ENCODE data around the gene GNPTAB.

GNPTAB gene

GRCh38 chr12:101806265-101806664 lies 24.5 kb downstream of the GNPTAB start:
- no peak overlapping the region for H3K4me3 ChIP-seq (ENCODE audit: control insufficient read depth, low read depth, low read length)
- no peak for DNase-seq (ENCODE audit: low read depth)
- no peak for TF ChIP-seq CTCF (IDR thresholded peaks at IDR 0.05; ENCODE audit: control insufficient read depth, insufficient read depth, low read depth, low read length, missing control alignments)

GRCh38 chr12:101804409-101804808 lies 26.4 kb downstream of the GNPTAB start:
- no peak for TF ChIP-seq CTCF (IDR thresholded peaks at IDR 0.05; ENCODE audit: control insufficient read depth, insufficient read depth, low read depth, low read length, missing control alignments)
- no peak overlapping the region for H3K4me3 ChIP-seq (ENCODE audit: control insufficient read depth, low read depth, low read length)
- no peak for DNase-seq (ENCODE audit: low read depth)

- DNase-seq (ENCODE audit: low read depth) = no peak
- H3K4me3 ChIP-seq (ENCODE audit: control insufficient read depth, low read depth, low read length) = no peak overlapping the region
- TF ChIP-seq CTCF (IDR thresholded peaks at IDR 0.05; ENCODE audit: control insufficient read depth, insufficient read depth, low read depth, low read length, missing control alignments) = no peak
Observed at GRCh38 chr12:101803978-101804377, 26.8 kb downstream of the GNPTAB start.

- TF ChIP-seq CTCF (IDR thresholded peaks at IDR 0.05; ENCODE audit: control insufficient read depth, insufficient read depth, low read depth, low read length, missing control alignments) = no peak
Observed at GRCh38 chr12:101802486-101802885, 28.3 kb downstream of the GNPTAB start.

GRCh38 chr12:101799774-101800173 lies 31.0 kb downstream of the GNPTAB start:
- no peak for DNase-seq (ENCODE audit: low read depth)
- H3K4me3 ChIP-seq (ENCODE audit: control insufficient read depth, low read depth, low read length) = no peak overlapping the region
- no peak for TF ChIP-seq CTCF (IDR thresholded peaks at IDR 0.05; ENCODE audit: control insufficient read depth, insufficient read depth, low read depth, low read length, missing control alignments)

More at GRCh38 chr12:101802486-101802885, 28.3 kb downstream of the GNPTAB start:
- no peak for DNase-seq (ENCODE audit: low read depth)
- H3K4me3 ChIP-seq (ENCODE audit: control insufficient read depth, low read depth, low read length) = no peak overlapping the region

GRCh38 chr12:101795786-101796185 lies 35.0 kb downstream of the GNPTAB start:
- H3K4me3 ChIP-seq (ENCODE audit: control insufficient read depth, low read depth, low read length) = no peak overlapping the region
- no peak for TF ChIP-seq CTCF (IDR thresholded peaks at IDR 0.05; ENCODE audit: control insufficient read depth, insufficient read depth, low read depth, low read length, missing control alignments)
- no peak for DNase-seq (ENCODE audit: low read depth)

GRCh38 chr12:101795013-101795412 lies 35.7 kb downstream of the GNPTAB start:
- DNase-seq (ENCODE audit: low read depth) = no peak
- no peak for TF ChIP-seq CTCF (IDR thresholded peaks at IDR 0.05; ENCODE audit: control insufficient read depth, insufficient read depth, low read depth, low read length, missing control alignments)

More at GRCh38 chr12:101795013-101795412, 35.7 kb downstream of the GNPTAB start:
- no peak overlapping the region for H3K4me3 ChIP-seq (ENCODE audit: control insufficient read depth, low read depth, low read length)
